ENCODE measurements around the gene CDON.

Gene CDON, protein sequence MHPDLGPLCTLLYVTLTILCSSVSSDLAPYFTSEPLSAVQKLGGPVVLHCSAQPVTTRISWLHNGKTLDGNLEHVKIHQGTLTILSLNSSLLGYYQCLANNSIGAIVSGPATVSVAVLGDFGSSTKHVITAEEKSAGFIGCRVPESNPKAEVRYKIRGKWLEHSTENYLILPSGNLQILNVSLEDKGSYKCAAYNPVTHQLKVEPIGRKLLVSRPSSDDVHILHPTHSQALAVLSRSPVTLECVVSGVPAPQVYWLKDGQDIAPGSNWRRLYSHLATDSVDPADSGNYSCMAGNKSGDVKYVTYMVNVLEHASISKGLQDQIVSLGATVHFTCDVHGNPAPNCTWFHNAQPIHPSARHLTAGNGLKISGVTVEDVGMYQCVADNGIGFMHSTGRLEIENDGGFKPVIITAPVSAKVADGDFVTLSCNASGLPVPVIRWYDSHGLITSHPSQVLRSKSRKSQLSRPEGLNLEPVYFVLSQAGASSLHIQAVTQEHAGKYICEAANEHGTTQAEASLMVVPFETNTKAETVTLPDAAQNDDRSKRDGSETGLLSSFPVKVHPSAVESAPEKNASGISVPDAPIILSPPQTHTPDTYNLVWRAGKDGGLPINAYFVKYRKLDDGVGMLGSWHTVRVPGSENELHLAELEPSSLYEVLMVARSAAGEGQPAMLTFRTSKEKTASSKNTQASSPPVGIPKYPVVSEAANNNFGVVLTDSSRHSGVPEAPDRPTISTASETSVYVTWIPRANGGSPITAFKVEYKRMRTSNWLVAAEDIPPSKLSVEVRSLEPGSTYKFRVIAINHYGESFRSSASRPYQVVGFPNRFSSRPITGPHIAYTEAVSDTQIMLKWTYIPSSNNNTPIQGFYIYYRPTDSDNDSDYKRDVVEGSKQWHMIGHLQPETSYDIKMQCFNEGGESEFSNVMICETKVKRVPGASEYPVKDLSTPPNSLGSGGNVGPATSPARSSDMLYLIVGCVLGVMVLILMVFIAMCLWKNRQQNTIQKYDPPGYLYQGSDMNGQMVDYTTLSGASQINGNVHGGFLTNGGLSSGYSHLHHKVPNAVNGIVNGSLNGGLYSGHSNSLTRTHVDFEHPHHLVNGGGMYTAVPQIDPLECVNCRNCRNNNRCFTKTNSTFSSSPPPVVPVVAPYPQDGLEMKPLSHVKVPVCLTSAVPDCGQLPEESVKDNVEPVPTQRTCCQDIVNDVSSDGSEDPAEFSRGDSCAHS (N-terminal part only)

DNA sequence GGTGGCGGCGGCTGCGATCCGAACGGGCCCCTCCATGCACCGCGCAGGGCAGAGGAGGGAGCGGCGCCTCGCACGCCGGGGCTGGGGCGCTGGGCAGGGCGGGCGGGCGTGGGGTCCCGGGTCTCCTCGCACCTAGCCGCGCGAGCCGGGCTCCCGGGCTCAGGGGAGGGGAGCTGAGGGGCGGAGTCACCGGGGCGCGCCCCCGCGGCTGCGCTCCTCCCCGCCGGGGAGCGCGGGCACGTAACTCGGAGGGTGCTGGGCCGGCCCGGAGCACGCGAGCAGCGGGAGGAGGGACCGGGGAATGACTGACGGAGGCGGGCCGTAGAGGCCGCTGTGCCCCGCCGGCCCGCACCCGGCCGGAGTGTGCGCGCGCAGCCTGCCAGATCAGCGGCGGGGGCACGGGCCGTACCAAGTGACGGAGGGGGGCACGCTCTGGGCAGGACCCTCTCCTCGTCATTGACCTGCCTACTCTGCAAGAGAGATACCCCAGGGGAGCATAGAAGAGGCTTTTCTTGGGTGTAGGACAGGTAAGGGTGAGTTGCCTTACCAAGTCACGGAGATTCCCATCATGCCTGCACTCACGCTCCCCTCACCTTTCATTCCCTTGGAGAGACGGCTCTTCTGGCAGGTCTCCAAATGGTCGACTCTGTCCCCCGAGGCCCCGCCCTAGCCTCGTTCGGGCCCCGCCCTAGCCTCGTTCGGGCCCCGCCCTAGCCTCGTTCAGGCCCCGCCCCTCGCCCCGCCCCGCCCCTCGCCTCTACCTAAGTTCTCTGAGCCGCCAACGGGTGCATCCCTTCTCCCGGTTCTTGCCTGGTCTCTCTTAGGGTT is at the start of gene CDON:
CDON (minus strand) TSS at position 188 of the 828 bp plus-strand sequence. CDS start 39,390 bp downstream, outside the sequence.
- DNase-seq (ENCODE audit: low read depth) = peak; percentile 75
- TF ChIP-seq, protein P1, sequence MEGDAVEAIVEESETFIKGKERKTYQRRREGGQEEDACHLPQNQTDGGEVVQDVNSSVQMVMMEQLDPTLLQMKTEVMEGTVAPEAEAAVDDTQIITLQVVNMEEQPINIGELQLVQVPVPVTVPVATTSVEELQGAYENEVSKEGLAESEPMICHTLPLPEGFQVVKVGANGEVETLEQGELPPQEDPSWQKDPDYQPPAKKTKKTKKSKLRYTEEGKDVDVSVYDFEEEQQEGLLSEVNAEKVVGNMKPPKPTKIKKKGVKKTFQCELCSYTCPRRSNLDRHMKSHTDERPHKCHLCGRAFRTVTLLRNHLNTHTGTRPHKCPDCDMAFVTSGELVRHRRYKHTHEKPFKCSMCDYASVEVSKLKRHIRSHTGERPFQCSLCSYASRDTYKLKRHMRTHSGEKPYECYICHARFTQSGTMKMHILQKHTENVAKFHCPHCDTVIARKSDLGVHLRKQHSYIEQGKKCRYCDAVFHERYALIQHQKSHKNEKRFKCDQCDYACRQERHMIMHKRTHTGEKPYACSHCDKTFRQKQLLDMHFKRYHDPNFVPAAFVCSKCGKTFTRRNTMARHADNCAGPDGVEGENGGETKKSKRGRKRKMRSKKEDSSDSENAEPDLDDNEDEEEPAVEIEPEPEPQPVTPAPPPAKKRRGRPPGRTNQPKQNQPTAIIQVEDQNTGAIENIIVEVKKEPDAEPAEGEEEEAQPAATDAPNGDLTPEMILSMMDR (IDR thresholded peaks at IDR 0.05; ENCODE audit: low read depth, low read length, missing control alignments) = no peak
- in situ Hi-C loops (cut with HindIII; ENCODE audit: low sequenced_read_pairs) = no loop called here
- H3K4me3 ChIP-seq (ENCODE audit: low read depth, low read length) = peak within 1 kb of the TSS; percentile 54

DNA sequence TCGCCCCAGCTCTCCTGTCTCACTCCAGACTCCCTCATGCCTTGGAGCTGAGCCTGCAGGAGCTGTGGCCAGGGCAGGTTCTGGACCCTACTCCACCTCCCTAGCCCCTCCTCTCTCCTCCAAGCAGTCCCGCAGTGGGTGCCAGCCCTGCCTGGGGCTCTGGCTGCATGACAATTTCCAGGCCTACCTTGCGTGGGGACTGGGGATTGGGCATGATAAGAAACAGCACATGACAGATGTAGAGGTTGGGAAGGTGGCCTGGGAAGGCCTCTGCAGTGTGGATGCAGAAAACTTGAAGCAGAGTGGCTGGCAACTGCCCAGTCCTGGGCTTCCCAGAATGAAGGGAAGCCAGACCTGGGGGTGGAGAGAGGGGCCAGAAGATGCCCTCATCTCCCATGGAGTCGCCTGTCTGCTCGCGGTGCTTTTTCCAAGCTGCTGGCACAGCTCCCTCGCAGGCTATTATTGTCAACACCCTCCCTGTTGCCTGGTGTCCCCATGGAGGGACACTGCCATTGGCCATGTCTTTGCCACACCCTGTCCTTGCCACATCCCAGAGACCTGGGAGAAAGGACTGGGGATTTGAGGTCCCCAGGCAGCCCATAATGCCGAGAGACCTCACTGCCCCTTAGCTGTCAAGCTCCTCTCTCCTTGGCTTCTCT is 48.9 kb upstream of the CDON start:
- in situ Hi-C loops (cut with HindIII; ENCODE audit: low sequenced_read_pairs) = no loop called here
- TF ChIP-seq, protein P1 (IDR thresholded peaks at IDR 0.05; ENCODE audit: low read depth, low read length, missing control alignments) = no peak
- H3K4me3 ChIP-seq (ENCODE audit: low read depth, low read length) = no peak overlapping the region
- no peak for DNase-seq (ENCODE audit: low read depth)

DNA sequence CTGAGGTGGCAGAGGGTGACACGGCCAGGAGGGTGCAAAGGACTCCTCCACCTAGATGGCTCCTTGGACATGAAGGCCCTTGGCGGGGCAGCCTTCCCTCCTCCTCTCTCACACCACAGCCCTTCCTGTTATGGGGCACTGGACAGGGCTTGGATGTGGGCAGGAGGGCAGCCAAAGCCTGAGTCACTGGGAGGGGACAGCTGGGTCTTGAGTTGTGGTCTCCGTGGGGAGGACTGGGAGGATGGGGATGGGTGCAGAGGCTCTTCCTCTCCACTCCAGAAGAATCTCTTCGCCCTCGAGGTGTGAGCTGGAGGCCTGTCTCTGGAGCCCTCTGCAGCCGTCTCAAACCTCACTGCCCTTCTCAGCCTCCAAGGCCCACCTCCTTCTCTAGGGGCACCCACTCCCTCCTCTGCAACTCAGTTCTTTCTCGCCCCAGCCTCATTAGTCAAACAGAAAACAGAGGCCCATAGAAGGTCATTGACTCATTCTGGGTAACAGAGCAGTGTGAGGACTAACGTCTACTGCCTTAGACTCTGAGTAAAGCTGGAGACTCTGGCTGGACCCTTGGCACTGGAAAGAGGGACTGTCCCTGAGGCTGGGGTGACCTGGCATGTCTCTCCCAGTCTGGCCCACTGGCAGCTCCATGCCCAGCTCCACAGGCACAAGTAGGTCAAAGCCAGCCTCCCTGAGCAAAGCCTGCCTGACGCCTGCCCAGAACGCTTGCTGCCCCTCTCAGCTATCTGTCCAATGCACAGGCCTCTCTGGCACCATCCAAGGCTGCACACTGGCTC is 47.5 kb upstream of the CDON start:
- no peak overlapping the region for H3K4me3 ChIP-seq (ENCODE audit: low read depth, low read length)
- DNase-seq (ENCODE audit: low read depth) = no peak
- in situ Hi-C loops (cut with HindIII; ENCODE audit: low sequenced_read_pairs) = no loop called here
- TF ChIP-seq, protein P1 (IDR thresholded peaks at IDR 0.05; ENCODE audit: low read depth, low read length, missing control alignments) = no peak

DNA sequence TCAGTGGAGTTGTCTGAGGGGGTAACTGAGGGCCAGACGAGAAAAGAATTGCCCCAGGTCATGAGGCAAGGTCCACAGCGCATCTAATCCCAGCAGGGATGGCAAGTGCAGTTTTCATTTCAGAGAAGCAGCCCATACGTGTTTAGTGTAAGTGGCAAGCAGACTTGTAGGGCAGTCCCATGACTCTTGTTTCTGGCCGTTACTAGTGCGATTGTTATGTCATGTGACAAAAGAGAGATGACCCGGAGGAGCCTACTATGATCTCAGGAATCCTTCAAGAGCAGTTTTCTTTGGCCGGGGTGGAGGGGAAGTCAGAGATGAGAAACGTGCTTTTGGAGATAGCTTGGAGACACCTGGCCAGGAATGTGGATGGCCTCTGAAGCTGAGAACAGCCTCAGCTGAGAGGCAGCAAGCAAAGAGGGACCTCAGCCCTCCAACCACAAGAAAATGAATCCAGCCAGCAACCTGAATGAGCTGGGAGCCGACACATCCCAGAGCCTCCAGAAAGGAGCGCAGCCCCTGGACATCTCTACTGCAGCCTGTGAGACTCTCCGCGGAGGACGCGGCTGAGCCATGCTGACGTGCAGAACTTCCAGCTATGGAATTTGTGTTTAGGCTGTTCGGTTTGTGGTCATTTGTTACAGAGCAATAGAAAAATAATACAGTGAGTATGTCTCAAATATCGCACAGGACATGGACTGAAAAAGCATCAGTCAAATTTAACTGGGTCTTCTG is 44.1 kb upstream of the CDON start:
- DNase-seq (ENCODE audit: low read depth) = no peak
- H3K4me3 ChIP-seq (ENCODE audit: low read depth, low read length) = no peak overlapping the region
- in situ Hi-C loops (cut with HindIII; ENCODE audit: low sequenced_read_pairs) = no loop called here
- TF ChIP-seq, protein P1 (IDR thresholded peaks at IDR 0.05; ENCODE audit: low read depth, low read length, missing control alignments) = no peak

DNA sequence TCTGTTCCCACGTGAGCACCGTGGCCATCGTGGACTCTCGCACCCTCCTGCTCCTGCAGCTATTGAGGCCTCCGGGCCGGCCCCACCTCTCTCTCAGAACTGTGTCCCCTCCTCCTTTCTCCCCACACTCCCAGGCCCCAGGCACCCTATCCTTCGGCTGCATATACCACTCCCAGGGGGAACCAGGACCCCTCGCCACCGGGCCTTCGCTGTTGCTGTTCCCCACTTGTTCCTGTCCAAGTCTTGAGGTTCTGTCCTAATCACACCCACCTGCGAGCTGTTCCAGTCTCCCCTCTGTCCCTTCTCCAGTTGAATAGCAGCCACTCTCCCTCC is 43.0 kb upstream of the CDON start:
- no peak for DNase-seq (ENCODE audit: low read depth)
- TF ChIP-seq, protein P1 (IDR thresholded peaks at IDR 0.05; ENCODE audit: low read depth, low read length, missing control alignments) = no peak
- in situ Hi-C loops (cut with HindIII; ENCODE audit: low sequenced_read_pairs) = no loop called here
- no peak overlapping the region for H3K4me3 ChIP-seq (ENCODE audit: low read depth, low read length)
